MCF 10A (cell line): ENCODE results near the gene LAD1. TPM values are rescaled to one million over a fixed set of nuclear protein-coding genes. Genes with fewer than 3 reads are reported as not detected.

Source experiments
- BruUV-seq: library from RNA; stranded (reverse); fragments of 400-500 nt; replicated peaks from 2 replicates; lab custom pipeline; 2021; lab: Mats Ljungman, UMichigan
- CTCF ChIA-PET: fragments of 300-600 bp; sonication (Branson Sonifier 250); formaldehyde crosslinking; extraction: SDS; loops from one replicate; lab custom pipeline; 2021; ENCODE audit warnings: antibody characterized with exemption, inconsistent platforms; lab: Yijun Ruan, JAX
- POLR2A ChIA-PET: fragments of 300-600, 350-650 bp; sonication (Branson Sonifier 250); formaldehyde crosslinking; extraction: SDS; loops from one replicate; lab custom pipeline; 2020; ENCODE audit warnings: antibody characterized with exemption, inconsistent platforms; lab: Yijun Ruan, JAX
- DNase-seq: peaks from one replicate; pipeline ENCODE4 v3.0.0-alpha.2; 2018; ENCODE audit not compliant: unreplicated experiment
- H3K27ac Mint-ChIP-seq: one replicate; pipeline ENCODE4 v1.8.0; 2022; ENCODE audit warnings: mild to moderate bottlenecking, low read depth, mixed read lengths; ENCODE audit not compliant: unreplicated experiment
- H3K27me3 Mint-ChIP-seq: one replicate; pipeline ENCODE4 v1.8.0; 2022; ENCODE audit warnings: mixed read lengths; ENCODE audit not compliant: insufficient read depth, unreplicated experiment
- H3K36me3 Mint-ChIP-seq: one replicate; pipeline ENCODE4 v1.8.0; 2022; ENCODE audit warnings: mild to moderate bottlenecking, moderate library complexity, mixed read lengths; ENCODE audit not compliant: insufficient read depth, unreplicated experiment
- H3K4me1 Mint-ChIP-seq: one replicate; pipeline ENCODE4 v1.8.0; 2022; ENCODE audit warnings: mixed read lengths; ENCODE audit not compliant: insufficient read depth, unreplicated experiment
- H3K4me3 Mint-ChIP-seq: one replicate; pipeline ENCODE4 v1.8.0; 2022; ENCODE audit warnings: mild to moderate bottlenecking, moderate library complexity, mixed read lengths; ENCODE audit not compliant: unreplicated experiment
- H3K9me3 Mint-ChIP-seq: one replicate; pipeline ENCODE4 v1.8.0; 2022; ENCODE audit warnings: mixed read lengths; ENCODE audit not compliant: unreplicated experiment
- CTCF ChIP-seq: fragments of 200-600 bp; IDR thresholded peaks from one replicate; pipeline ENCODE4 v1.8.0; 2022; ENCODE audit warnings: antibody characterized with exemption, mild to moderate bottlenecking; ENCODE audit not compliant: unreplicated experiment
- intact Hi-C: fragments of 100-400 bp; cut with micrococcal nuclease; formaldehyde crosslinking; loops from 2 replicates; pipeline ENCODE4 v1.14.1; 2022
- total RNA-seq: library from RNA; stranded (reverse); gene quantifications from 2 replicates; pipeline ENCODE4 v1.2.3, GENCODE V29; 2022

The LAD1 gene
- total RNA-seq, 1 experiment from 2014 or later = 40.9 TPM

GRCh38 chr1:201411292-201411691 lies 12.2 kb upstream of the LAD1 start:
- no TSS peak for BruUV-seq
- no peaks in the 10 kb centered on the region for H3K9me3 Mint-ChIP-seq
- intact Hi-C loops = no loop called here
- CTCF ChIA-PET = interaction anchor here (0.6 to 16.7 kb wide), 15 partner anchors 9 to 325 kb away, joined by 3 to 539 read pairs (median 8); partner anchors contain the start of gene TNNI1
- no peak overlapping the region for H3K4me3 Mint-ChIP-seq
- DNase-seq = no peak
- no peaks in the 10 kb centered on the region for H3K36me3 Mint-ChIP-seq
- H3K27ac Mint-ChIP-seq = no peak overlapping the region
- peaks cover 37% of the 10 kb centered on the region for H3K27me3 Mint-ChIP-seq
- TF ChIP-seq CTCF = no peak
- peaks cover 5% of the 10 kb centered on the region for H3K4me1 Mint-ChIP-seq
- POLR2A ChIA-PET = interaction anchor here (1.1 to 1.9 kb wide), 2 partner anchors 9 to 24 kb away, joined by 3 to 4 read pairs; no protein-coding TSS in a partner anchor

- Mint-ChIP-seq H3K36me3 (no peaks in the 10 kb centered on the region), H3K27ac (no peak overlapping the region), H3K4me3 (no peak overlapping the region), H3K9me3 (no peaks in the 10 kb centered on the region), H3K27me3 (peaks cover 32% of the 10 kb centered on the region), H3K4me1 (peaks cover 5% of the 10 kb centered on the region)
- POLR2A ChIA-PET = interaction anchor here (0.6 to 1.9 kb wide), 4 partner anchors 26 to 358 kb away, joined by 3 to 4 read pairs (median 4); no protein-coding TSS in a partner anchor
- CTCF ChIA-PET = interaction anchor here (0.6 to 16.7 kb wide), 39 partner anchors 9 to 366 kb away, joined by 3 to 539 read pairs (median 4); partner anchors contain the start of genes CSRP1, LAD1, TNNI1 and TNNT2
- no peak for TF ChIP-seq CTCF
- intact Hi-C loops = loop anchor here (2.0 kb wide), 1 partner anchor 59 kb away; the partner anchor contains the start of gene PHLDA3
- DNase-seq = no peak
- no TSS peak for BruUV-seq
These were observed 10.3 kb upstream of the LAD1 start for GRCh38 chr1:201409440-201409839.

- H3K27me3 Mint-ChIP-seq = peaks cover 32% of the 10 kb centered on the region
- ChIA-PET POLR2A (interaction anchor here (0.8 kb wide), 1 partner anchor 98 kb away, joined by 4 read pairs; no protein-coding TSS in a partner anchor), CTCF (interaction anchor here (0.6 to 16.7 kb wide), 44 partner anchors 9 to 365 kb away, joined by 3 to 539 read pairs (median 4); partner anchors contain the start of genes CSRP1, LAD1, TNNI1 and TNNT2)
These were observed 9.7 kb upstream of the LAD1 start for GRCh38 chr1:201408834-201409200.

More at GRCh38 chr1:201408834-201409200, 9.7 kb upstream of the LAD1 start:
- Mint-ChIP-seq H3K9me3 (no peaks in the 10 kb centered on the region), H3K4me3 (no peak overlapping the region), H3K27ac (no peak overlapping the region), H3K4me1 (peaks cover 5% of the 10 kb centered on the region), H3K36me3 (no peaks in the 10 kb centered on the region)
- no TSS peak for BruUV-seq
- intact Hi-C loops = loop anchor here (1.0 to 2.0 kb wide), 4 partner anchors 24 to 155 kb away; partner anchors contain the start of gene PHLDA3
- TF ChIP-seq CTCF = no peak
- no peak for DNase-seq
